ENCODE results near the gene UFD1. TPM values are rescaled to one million over a fixed set of nuclear protein-coding genes. Genes with fewer than 3 reads are reported as not detected.

Gene UFD1
- polyA plus RNA-seq, 1 of the 3 experiments (the other 2 are of a cell fraction), result 111 TPM

GRCh38 chr22:19424186-19424500 lies 54.9 kb downstream of the UFD1 start:
- Histone ChIP-seq H3K9me3 (no peaks in the 10 kb centered on the region), H3K4me2 (no peak overlapping the region), H2AFZ (ENCODE audit: low read depth) (no peak overlapping the region), H3K27ac (ENCODE audit: low read depth in 2 of 2, low read length in 1 of 2) (no peak overlapping the region), H3K36me3 (replicated peaks in 1 of 2; ENCODE audit: control insufficient read depth in 1 of 2, insufficient read depth in 2 of 2, low read length in 1 of 2) (no peaks in the 10 kb centered on the region), H4K20me1 (ENCODE audit: insufficient read depth) (peaks cover 59% of the 10 kb centered on the region), H3K4me3 (ENCODE audit: low read depth in 2 of 2, low read length in 1 of 2) (no peak overlapping the region), H3K9me2 (no peaks in the 10 kb centered on the region), H3K4me1 (ENCODE audit: control insufficient read depth in 1 of 2, insufficient read depth in 2 of 2, low read depth in 1 of 2, low read length in 1 of 2) (peaks cover 0 to 16% of the 10 kb centered on the region in 2 experiments; a peak in 1 of 4 replicates), H3F3A (replicated peaks; ENCODE audit: insufficient read depth) (no peaks in the 10 kb centered on the region), H3K79me2 (ENCODE audit: insufficient read depth) (peaks cover 99% of the 10 kb centered on the region), H3K27me3 (ENCODE audit: insufficient read depth) (no peaks in the 10 kb centered on the region), H3K9ac (no peak overlapping the region)
- POLR2A ChIA-PET, result no interaction called here
- no peak for TF ChIP-seq FOXM1 (IDR thresholded peaks at IDR 0.05; ENCODE audit: low read depth)
- no peak for TF ChIP-seq CHD2 (IDR thresholded peaks at IDR 0.05; ENCODE audit: low read length, partially characterized antibody)
- TF ChIP-seq FOXJ3 (CRISPR knock-in tag; IDR thresholded peaks at IDR 0.05), result no peak
- no peak for TF ChIP-seq EZH2phosphoT487 (IDR thresholded peaks at IDR 0.05; ENCODE audit: borderline replicate concordance, low read depth)
- CTCF ChIA-PET, result no interaction called here
- no peak for DNase-seq
- WGBS (ENCODE audit: low lambda C conversion rate), result 95% methylated on average over 3 of the region's 3 CpGs

- H3K27me3 ChIP-seq (ENCODE audit: insufficient read depth), result no peaks in the 10 kb centered on the region
- TF ChIP-seq ELF1 (IDR thresholded peaks at IDR 0.05) (no peak), EZH2phosphoT487 (IDR thresholded peaks at IDR 0.05; ENCODE audit: borderline replicate concordance, low read depth) (no peak), MEF2A (IDR thresholded peaks at IDR 0.05; ENCODE audit: borderline replicate concordance, low read depth) (no peak), FOXJ3 (CRISPR knock-in tag; IDR thresholded peaks at IDR 0.05) (no peak), EP300 (IDR thresholded peaks at IDR 0.05; ENCODE audit: borderline replicate concordance in 1 of 2, low read depth in 1 of 2, low read length in 1 of 2) (no peak), SMC3 (IDR thresholded peaks at IDR 0.05; ENCODE audit: low read depth, low read length) (no peak), NRF1 (IDR thresholded peaks at IDR 0.05; ENCODE audit: low read depth, low read length) (no peak), USF1 (IDR thresholded peaks at IDR 0.05; ENCODE audit: borderline replicate concordance, low read depth) (no peak)
- WGBS (ENCODE audit: low lambda C conversion rate), result 93% methylated on average over 10 of the region's 11 CpGs
- H3K79me2 ChIP-seq (ENCODE audit: insufficient read depth), result peaks cover 99% of the 10 kb centered on the region
- ChIA-PET CTCF (interaction anchor here (0.9 to 2.1 kb wide), 2 partner anchors 51 to 243 kb away, joined by 3 to 5 read pairs; no protein-coding TSS in a partner anchor), POLR2A (interaction anchor here (1.0 kb wide), 1 partner anchor 9 kb away, joined by 3 read pairs; no protein-coding TSS in a partner anchor)
- DNase-seq, result no peak
- H3K4me2 ChIP-seq, result no peak overlapping the region
- no peak overlapping the region for H2AFZ ChIP-seq (ENCODE audit: low read depth)
- no peaks in the 10 kb centered on the region for H3K36me3 ChIP-seq (replicated peaks in 1 of 2; ENCODE audit: control insufficient read depth in 1 of 2, insufficient read depth in 2 of 2, low read length in 1 of 2)
- no peaks in the 10 kb centered on the region for H3K9me3 ChIP-seq
- H3K4me1 ChIP-seq (ENCODE audit: control insufficient read depth in 1 of 2, insufficient read depth in 2 of 2, low read depth in 1 of 2, low read length in 1 of 2), result peaks cover 0 to 16% of the 10 kb centered on the region in 2 experiments; a peak in 1 of 4 replicates
- H4K20me1 ChIP-seq (ENCODE audit: insufficient read depth), result peaks cover 51% of the 10 kb centered on the region
- no peak overlapping the region for H3K9ac ChIP-seq
- H3F3A ChIP-seq (replicated peaks; ENCODE audit: insufficient read depth), result no peaks in the 10 kb centered on the region
- H3K9me2 ChIP-seq, result no peaks in the 10 kb centered on the region
- H3K4me3 ChIP-seq (ENCODE audit: low read depth in 2 of 2, low read length in 1 of 2), result no peak overlapping the region
- H3K27ac ChIP-seq (ENCODE audit: low read depth in 2 of 2, low read length in 1 of 2), result no peak overlapping the region
Measured at GRCh38 chr22:19422440-19423301, 56.3 kb downstream of the UFD1 start.

Measured in SK-N-SH (cell line).